Fibroblast of pulmonary artery (primary cell): ENCODE data around the gene ZFYVE27.
A peak's percentile ranks its signal among the peaks of the same experiment; 100 is the strongest.

Source experiments
- DNase-seq: peaks from one replicate; pipeline ENCODE4 v3.0.0-alpha.2; 2010; ENCODE audit warnings: low read depth
- H3K4me3 ChIP-seq: replicated peaks from 2 replicates; pipeline ENCODE4 v1.5.1; 2011; ENCODE audit warnings: low read depth, mild to moderate bottlenecking, control low read depth, low read length, moderate library complexity
- TF ChIP-seq, protein P1 (sequence below): IDR thresholded peaks from 2 replicates; pipeline ENCODE4 v1.5.1; 2011; ENCODE audit warnings: mild to moderate bottlenecking, control low read depth, low read length, inconsistent platforms; ENCODE audit errors: missing control alignments

ZFYVE27 gene

DNA sequence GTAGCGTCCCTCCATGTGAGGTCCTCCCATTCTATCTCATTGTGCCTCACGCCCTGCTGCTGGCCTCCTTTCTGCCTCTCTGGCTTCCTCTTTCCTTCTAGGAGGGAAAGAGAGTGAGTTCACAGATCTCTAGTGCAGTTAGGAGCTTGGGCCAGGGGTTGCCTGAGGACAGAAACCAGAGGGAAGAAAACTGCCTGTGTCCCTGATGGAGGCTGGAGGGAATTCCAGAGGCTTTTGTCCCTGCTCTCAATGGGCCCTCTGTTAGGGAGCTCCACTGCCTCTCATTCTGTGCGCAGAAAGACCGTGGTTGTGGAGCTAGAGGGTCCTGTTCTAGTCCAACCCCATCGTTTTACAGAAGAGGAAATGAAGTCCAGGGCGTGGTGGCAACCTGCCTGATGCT is 18.8 kb upstream of the ZFYVE27 start:
- no peak for DNase-seq
- TF ChIP-seq, protein P1, sequence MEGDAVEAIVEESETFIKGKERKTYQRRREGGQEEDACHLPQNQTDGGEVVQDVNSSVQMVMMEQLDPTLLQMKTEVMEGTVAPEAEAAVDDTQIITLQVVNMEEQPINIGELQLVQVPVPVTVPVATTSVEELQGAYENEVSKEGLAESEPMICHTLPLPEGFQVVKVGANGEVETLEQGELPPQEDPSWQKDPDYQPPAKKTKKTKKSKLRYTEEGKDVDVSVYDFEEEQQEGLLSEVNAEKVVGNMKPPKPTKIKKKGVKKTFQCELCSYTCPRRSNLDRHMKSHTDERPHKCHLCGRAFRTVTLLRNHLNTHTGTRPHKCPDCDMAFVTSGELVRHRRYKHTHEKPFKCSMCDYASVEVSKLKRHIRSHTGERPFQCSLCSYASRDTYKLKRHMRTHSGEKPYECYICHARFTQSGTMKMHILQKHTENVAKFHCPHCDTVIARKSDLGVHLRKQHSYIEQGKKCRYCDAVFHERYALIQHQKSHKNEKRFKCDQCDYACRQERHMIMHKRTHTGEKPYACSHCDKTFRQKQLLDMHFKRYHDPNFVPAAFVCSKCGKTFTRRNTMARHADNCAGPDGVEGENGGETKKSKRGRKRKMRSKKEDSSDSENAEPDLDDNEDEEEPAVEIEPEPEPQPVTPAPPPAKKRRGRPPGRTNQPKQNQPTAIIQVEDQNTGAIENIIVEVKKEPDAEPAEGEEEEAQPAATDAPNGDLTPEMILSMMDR = no peak
- H3K4me3 ChIP-seq = no peak overlapping the region

DNA sequence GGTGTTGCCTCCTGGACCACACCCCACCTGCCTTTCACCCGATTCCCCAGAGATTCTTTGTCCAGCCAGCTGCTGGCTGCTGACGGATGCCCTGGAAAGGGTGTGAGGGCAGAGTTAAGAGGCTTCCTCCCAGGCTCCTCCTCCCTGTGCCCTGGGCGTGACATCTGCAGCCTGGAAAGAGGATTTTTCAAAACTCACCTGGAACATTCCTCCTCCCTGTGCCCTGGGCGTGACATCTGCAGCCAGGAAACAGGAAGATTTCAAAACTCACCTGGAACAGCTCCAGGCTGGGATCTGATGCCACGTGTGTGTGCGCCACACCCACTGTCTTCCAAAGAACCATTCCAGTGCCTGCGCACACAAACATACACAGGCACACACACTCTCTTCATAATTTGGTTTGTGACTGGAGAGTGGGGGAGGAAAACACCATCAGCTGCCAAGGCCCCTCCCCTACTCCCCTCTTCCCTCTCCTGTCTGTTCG is 18.2 kb upstream of the ZFYVE27 start:
- DNase-seq = peak; percentile 49
- TF ChIP-seq, protein P1 = no peak
- H3K4me3 ChIP-seq = no peak overlapping the region

DNA sequence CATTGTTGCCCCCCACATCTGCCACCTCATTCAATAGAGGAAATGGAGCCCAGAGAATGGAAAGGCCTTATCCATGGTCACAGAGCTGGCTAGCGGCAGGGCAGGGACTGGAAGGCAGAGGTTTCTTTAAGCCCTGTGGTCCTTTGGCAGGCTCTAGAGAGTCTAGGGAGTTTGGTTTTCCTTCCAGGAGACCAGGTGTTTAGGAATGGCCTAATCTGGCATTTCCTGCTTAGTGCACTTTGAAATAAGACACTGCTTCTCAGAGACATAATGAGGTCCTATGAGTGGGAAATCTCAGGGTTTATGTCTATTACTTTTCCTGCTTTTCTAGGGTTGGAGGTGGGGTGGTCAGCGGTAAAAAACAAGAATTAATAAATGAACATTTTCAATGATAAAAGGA is 17.3 kb upstream of the ZFYVE27 start:
- no peak overlapping the region for H3K4me3 ChIP-seq
- no peak for DNase-seq

DNA sequence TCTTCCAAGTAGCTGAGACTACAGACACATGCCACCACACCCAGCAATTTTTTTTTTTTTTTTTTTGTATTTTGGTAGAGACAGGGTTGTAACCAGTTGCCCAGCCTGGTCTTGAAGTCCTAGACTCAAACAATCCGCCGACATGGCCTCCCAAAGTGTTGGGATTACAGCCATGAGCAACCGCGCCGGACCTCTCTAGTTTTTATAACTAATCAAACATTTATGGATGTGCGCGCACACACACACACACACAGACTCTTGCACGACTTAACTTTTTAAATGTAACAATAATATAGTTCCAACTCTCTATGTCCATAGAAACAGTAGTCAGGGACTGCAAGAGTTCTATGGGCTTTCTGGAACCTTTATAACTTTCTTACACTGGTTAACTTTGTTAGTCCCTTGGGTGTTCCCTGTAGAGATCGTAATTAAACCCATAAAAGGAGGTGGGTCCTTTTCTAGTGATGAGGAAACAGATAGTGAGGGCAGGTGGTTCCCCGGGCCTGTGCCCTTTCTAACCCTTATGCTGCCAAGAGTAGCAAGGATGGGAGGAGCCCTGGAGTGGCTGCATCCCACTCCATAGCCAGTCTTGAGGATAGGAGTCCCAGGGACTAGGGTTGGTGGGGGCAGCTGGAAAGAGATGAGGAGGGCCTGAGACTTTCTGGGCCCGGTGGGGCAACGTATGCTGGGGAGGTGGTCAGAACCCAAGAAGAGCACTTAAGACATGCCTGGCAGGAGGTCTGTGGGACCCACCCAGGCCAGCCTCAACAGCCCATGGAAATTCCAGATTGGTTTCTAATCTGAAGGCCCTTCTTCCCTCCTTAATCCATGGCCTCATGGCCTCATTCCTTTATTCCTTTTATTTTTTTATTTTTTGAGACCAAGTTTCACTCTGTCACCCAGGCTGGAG is 14.8 kb upstream of the ZFYVE27 start:
- no peak for DNase-seq
- TF ChIP-seq, protein P1 = no peak
- no peak overlapping the region for H3K4me3 ChIP-seq

More for the DNA sequence above, 17.3 kb upstream of the ZFYVE27 start:
- TF ChIP-seq, protein P1 = no peak

DNA sequence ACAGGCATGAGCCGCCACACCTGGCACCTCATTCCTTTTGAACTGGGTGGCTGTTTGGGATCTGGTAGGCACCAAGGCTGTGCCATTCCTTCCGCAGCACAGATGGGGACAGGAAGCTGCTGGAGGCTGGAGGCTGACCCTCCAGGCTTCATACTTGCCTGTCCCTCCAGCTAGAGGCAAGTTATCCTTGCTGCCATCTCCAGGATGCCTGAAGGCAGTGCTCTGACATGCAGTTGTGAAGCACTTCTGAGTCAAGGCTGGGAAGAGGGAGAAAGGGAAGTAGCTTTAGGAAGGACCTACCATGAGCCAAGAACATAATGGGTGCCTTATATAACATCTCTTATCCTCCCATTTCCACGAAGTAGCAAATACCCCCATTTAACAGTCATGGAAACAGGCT is 13.9 kb upstream of the ZFYVE27 start:
- TF ChIP-seq, protein P1 = no peak
- no peak for DNase-seq
- no peak overlapping the region for H3K4me3 ChIP-seq

DNA sequence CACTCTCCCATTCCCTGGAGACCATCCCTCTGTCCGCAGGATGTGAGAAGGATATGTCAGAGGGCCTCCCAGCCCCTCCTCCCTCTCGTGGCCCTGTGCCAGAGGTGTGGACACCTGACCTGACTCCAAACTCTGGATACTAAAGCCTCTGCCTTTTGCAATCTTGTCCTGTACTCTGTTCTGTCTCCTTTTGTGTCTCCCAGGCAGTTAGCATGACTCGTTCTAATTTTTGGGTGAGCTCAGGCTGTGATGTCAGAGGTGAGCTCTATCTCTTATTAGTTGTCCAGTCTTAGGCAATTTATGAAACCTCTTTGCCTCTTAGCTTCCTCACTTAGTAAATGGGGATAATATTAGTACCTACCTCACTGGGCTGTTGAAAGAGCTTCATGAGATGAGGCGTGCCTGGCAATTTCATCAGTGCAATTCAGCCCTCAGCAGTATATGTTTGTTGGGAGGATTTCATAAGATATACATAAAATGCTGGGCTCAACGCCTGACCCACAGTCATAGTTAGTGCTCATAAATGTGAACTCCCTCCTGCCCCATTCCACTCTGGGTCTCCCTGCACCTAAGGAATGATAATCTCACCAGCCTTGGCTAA is 12.5 kb upstream of the ZFYVE27 start:
- TF ChIP-seq, protein P1 = no peak
- peak; percentile 64 for DNase-seq
- no peak overlapping the region for H3K4me3 ChIP-seq
